Kidney (tissue), 14 donors: ENCODE results near the gene HEG1. TPM values are rescaled to one million over a fixed set of nuclear protein-coding genes. Genes with fewer than 3 reads are reported as not detected.

Experiments
- DNase-seq, 5 donors: peaks; one replicate each; pipeline ENCODE4 v3.0.0-alpha.2; 2013 to 2020
- FAIRE-seq: peaks from 2 replicates; lab custom pipeline; 2012; peaks lifted over from hg19 to GRCh38; lab: Jason Lieb, UNC
- H3K27ac ChIP-seq, 2 donors: one replicate each; pipeline ENCODE4 v1.7.0; 2013; ENCODE audit warnings: low read depth in 2 of 2, low read length in 2 of 2, inconsistent platforms in 1 of 2
- H3K27me3 ChIP-seq: one replicate; pipeline ENCODE4 v1.7.1; 2013; ENCODE audit warnings: low read length, inconsistent platforms; ENCODE audit not compliant: control insufficient read depth, insufficient read depth
- H3K36me3 ChIP-seq, 3 donors: one replicate each; pipeline versions ENCODE4 v1.7.0 to v1.7.1; 2013; ENCODE audit warnings: low read length in 3 of 3, control low read depth in 1 of 3, inconsistent platforms in 1 of 3; ENCODE audit not compliant: insufficient read depth in 3 of 3, control insufficient read depth in 2 of 3
- H3K4me1 ChIP-seq, 3 donors: one replicate each; pipeline versions ENCODE4 v1.7.0 to v1.7.1; 2013; ENCODE audit warnings: low read length in 3 of 3, inconsistent platforms in 1 of 3, low read depth in 1 of 3; ENCODE audit not compliant: control insufficient read depth in 2 of 3, insufficient read depth in 2 of 3
- H3K4me3 ChIP-seq, 3 donors: one replicate each; pipeline versions ENCODE4 v1.7.0 to v1.8.1; 2013; ENCODE audit warnings: low read length in 3 of 3, control low read depth in 1 of 3, inconsistent platforms in 1 of 3
- H3K9ac ChIP-seq, 3 donors: one replicate each; pipeline versions ENCODE4 v1.7.0 to v1.7.1; 2013; ENCODE audit warnings: low read length in 3 of 3, control low read depth in 1 of 3, inconsistent platforms in 1 of 3
- H3K9me3 ChIP-seq, 3 donors: one replicate each; pipeline versions ENCODE4 v1.7.0 to v1.7.1; 2013; ENCODE audit warnings: low read length in 3 of 3, control low read depth in 1 of 3, inconsistent platforms in 1 of 3; ENCODE audit not compliant: control insufficient read depth in 2 of 3, insufficient read depth in 1 of 3
- CTCF ChIP-seq: IDR thresholded peaks from 3 replicates; pipeline ENCODE4 v1.5.1; 2012; ENCODE audit warnings: mild to moderate bottlenecking, moderate library complexity, borderline replicate concordance; ENCODE audit not compliant: insufficient read depth; ENCODE audit errors: extremely low read depth
- intact Hi-C: fragments of 100-400 bp; cut with DNase I; formaldehyde crosslinking; loops from one replicate; pipeline ENCODE4 v1.11.1; 2022
- polyA plus RNA-seq: library from polyadenylated mRNA; stranded (reverse); fragments of 350-450 nt; fragmentation: Illumina TruSeq; extraction: RNeasy Lipid Tissue Mini Kit (QIAGEN cat#74804); gene quantifications from one replicate; pipeline ENCODE4 v1.2.3, GENCODE V29; 2014; ENCODE audit warnings: low read depth, low replicate concordance; ENCODE audit not compliant: insufficient read depth
- total RNA-seq: library from RNA; stranded (reverse); fragmentation: NEBNext Ultra II Directional; extraction: Animal tissue kit (Norgen Biotek cat#: 25700); gene quantifications from one replicate; pipeline ENCODE4 v1.2.1, GENCODE V29; 2021
- donor health status: control.
- donor health status: control.
- donor health status: control.
- donor health status: control.
- donor health status: control.
- donor health status: DM: yes; HTN: yes; CAD: no.
- donor health status: Normal renal cell carcinoma (clear cell type).

Gene HEG1
- total and polyA plus RNA-seq, 2 donors from 2014 or later, result 10.3 to 96.3 TPM

DNA sequence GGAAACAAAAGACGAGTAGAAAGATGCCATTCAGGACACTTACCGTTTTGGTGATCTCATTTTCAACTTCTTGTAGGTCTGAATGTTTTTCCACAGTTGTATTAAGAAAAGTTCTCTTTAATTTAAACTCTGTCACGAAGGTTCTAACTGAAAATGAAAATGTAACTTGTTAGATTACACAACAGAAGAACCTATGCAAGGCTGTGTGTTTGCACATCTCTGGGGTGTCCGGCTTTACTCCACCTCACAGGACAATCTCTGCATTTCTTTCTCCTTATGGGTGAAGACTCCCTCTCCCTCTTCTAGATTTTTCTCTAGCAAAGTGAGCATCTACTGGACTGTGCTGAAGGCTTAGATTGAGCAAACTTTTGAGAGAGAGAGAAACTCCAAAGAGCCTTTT lies 50.6 kb downstream of the HEG1 start:
- Histone ChIP-seq H3K36me3 (peaks cover 0 to 23% (median 8%) of the 10 kb centered on the region in 3 donors), H3K27ac (no peak overlapping the region), H3K27me3 (no peaks in the 10 kb centered on the region), H3K9me3 (no peaks in the 10 kb centered on the region), H3K9ac (no peak overlapping the region), H3K4me1 (peaks cover 3 to 10% (median 5%) of the 10 kb centered on the region in 3 donors), H3K4me3 (no peak overlapping the region)
- intact Hi-C loops, result no loop called here
- FAIRE-seq (no peak), DNase-seq (no peak)
- no peak for TF ChIP-seq CTCF

GRCh38 chr3:125003859-125004595 lies 51.8 kb downstream of the HEG1 start:
- peaks cover 3 to 15% (median 11%) of the 10 kb centered on the region in 3 donors for H3K4me1 ChIP-seq
- no peak overlapping the region for H3K27ac ChIP-seq
- DNase-seq (no peak), FAIRE-seq (no peak)
- no peak overlapping the region for H3K4me3 ChIP-seq
- no peaks in the 10 kb centered on the region for H3K9me3 ChIP-seq
- H3K9ac ChIP-seq, result no peak overlapping the region
- intact Hi-C loops, result no loop called here
- peaks cover 0 to 21% (median 8%) of the 10 kb centered on the region in 3 donors for H3K36me3 ChIP-seq
- no peak for TF ChIP-seq CTCF
- H3K27me3 ChIP-seq, result no peaks in the 10 kb centered on the region

DNA sequence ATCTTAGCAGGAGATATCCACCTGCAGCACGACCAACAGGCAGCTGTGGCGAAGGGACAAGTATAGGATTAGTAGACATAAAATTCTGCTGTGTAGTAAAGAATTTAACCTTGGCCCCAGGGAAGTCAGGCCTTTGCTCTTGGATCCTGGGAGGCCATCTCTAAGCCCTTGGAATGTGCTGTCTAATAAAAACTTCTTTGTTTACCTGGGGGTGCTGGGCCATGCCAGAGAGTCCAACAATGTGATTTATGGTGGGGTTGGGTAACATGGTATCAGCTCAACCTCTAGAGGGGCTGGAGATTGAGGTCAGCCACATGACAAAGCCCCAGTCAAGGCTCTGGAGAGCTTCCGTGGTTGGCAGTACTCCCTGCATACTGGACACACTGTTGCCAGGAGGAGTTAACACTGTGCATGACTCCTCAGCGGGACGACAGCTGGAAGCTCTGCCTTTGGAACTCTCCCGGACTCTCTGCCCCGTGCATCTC lies 52.4 kb downstream of the HEG1 start:
- Histone ChIP-seq H3K36me3 (peaks cover 0 to 21% (median 8%) of the 10 kb centered on the region in 3 donors), H3K9ac (no peak overlapping the region), H3K27me3 (no peaks in the 10 kb centered on the region), H3K27ac (no peak overlapping the region), H3K4me3 (no peak overlapping the region), H3K4me1 (peaks cover 3 to 19% (median 11%) of the 10 kb centered on the region in 3 donors), H3K9me3 (no peaks in the 10 kb centered on the region)
- FAIRE-seq, result no peak
- intact Hi-C loops, result no loop called here
- DNase-seq, result peak in 4 of 5 donors; percentile 58 to 82 (median 76)
- no peak for TF ChIP-seq CTCF
